ENCODE data around the gene RNASE13.
"Not testable (repeated sequence)": the region's sequence is repeated elsewhere in the genome, so short reads cannot be mapped to it uniquely, and the experiment has no call there.

RNASE13 gene

GRCh38 chr14:20989471-20989786, 45.2 kb downstream of the RNASE13 start:
- no peak for DNase-seq (ENCODE audit: low read depth in 2 of 2)

GRCh38 chr14:20988717-20989470, 45.7 kb downstream of the RNASE13 start:
- DNase-seq (ENCODE audit: low read depth in 2 of 2), result no peak

GRCh38 chr14:20986811-20987210, 47.8 kb downstream of the RNASE13 start:
- DNase-seq (ENCODE audit: low read depth in 2 of 2), result no peak

GRCh38 chr14:20985650-20986049, 49.0 kb downstream of the RNASE13 start:
- DNase-seq (ENCODE audit: low read depth in 2 of 2), result not testable (repeated sequence)
